Adrenal gland (tissue), 5 donors: ENCODE data around the gene PTGES2.

Experiments
- CTCF ChIP-seq, 6 experiments: fragments of 450-650 bp in 4 of 6; fragments of 200-600 bp in 2 of 6; sonication (generic) in 1 of 6; IDR thresholded peaks; 1 replicate in 5 of 6; 2 replicates in 1 of 6; pipeline versions ENCODE4 v1.5.1 to v1.8.0; 2016 to 2021; ENCODE audit warnings: antibody characterized with exemption in 6 of 6, mild to moderate bottlenecking in 2 of 6, moderate library complexity in 1 of 6
- POLR2A ChIP-seq, 2 donors: fragments of 450-650 bp; IDR thresholded peaks; one replicate each; pipeline ENCODE4 v1.6.1; 2017; ENCODE audit warnings: antibody characterized with exemption in 2 of 2, mild to moderate bottlenecking in 2 of 2, moderate library complexity in 1 of 2
- donor health status: DM: no; HTN: no; CAD: no.

GRCh38 chr9:128113526-128114325, 13.8 kb downstream of the PTGES2 start:
- TF ChIP-seq CTCF (IDR thresholded peaks at IDR 0.05) (no peak), POLR2A (IDR thresholded peaks at IDR 0.05) (no peak)
